Small intestine (tissue), 7 donors: ENCODE measurements around the gene CAMK2N1. TPM values are rescaled to one million over a fixed set of nuclear protein-coding genes. Genes with fewer than 3 reads are reported as not detected.
A peak's percentile ranks its signal among the peaks of the same experiment; 100 is the strongest.

Source experiments
- DNase-seq, 2 donors: peaks; one replicate each; pipeline versions ENCODE4 v3.0.0 to v3.0.0-alpha.2; 2013
- FAIRE-seq: peaks from 2 replicates; lab custom pipeline; 2012; peaks lifted over from hg19 to GRCh38; lab: Jason Lieb, UNC
- H3K27ac ChIP-seq, 3 donors: one replicate each; pipeline ENCODE4 v1.5.1; 2013; ENCODE audit warnings: low read length in 2 of 3, mild to moderate bottlenecking in 2 of 3, control low read depth in 1 of 3, inconsistent platforms in 1 of 3, low read depth in 1 of 3, moderate library complexity in 1 of 3
- H3K27me3 ChIP-seq, 3 donors: one replicate each; pipeline ENCODE4 v1.6.1; 2013; ENCODE audit warnings: low read length in 3 of 3, inconsistent platforms in 1 of 3; ENCODE audit not compliant: control insufficient read depth in 3 of 3, insufficient read depth in 3 of 3
- H3K36me3 ChIP-seq, 3 donors: one replicate each; pipeline ENCODE4 v1.6.1; 2013; ENCODE audit warnings: low read length in 3 of 3, inconsistent platforms in 1 of 3, low read depth in 1 of 3, mild to moderate bottlenecking in 1 of 3, moderate library complexity in 1 of 3; ENCODE audit not compliant: control insufficient read depth in 3 of 3, insufficient read depth in 2 of 3
- H3K4me1 ChIP-seq, 3 donors: one replicate each; pipeline ENCODE4 v1.6.1; 2013; ENCODE audit warnings: low read length in 2 of 3, inconsistent platforms in 1 of 3, low read depth in 1 of 3, mild to moderate bottlenecking in 1 of 3, moderate library complexity in 1 of 3; ENCODE audit not compliant: control insufficient read depth in 3 of 3, insufficient read depth in 2 of 3
- H3K4me3 ChIP-seq, 3 donors: one replicate each; pipeline ENCODE4 v1.5.1; 2013; ENCODE audit warnings: low read length in 3 of 3, control low read depth in 1 of 3, inconsistent platforms in 1 of 3, low read depth in 1 of 3, mild to moderate bottlenecking in 1 of 3, moderate library complexity in 1 of 3
- H3K9me3 ChIP-seq, 2 donors: one replicate each; pipeline ENCODE4 v1.6.1; 2013; ENCODE audit warnings: low read depth in 1 of 2, low read length in 1 of 2; ENCODE audit not compliant: control insufficient read depth in 2 of 2, insufficient read depth in 1 of 2
- WGBS, 3 donors: extraction: QIAGEN DNeasy Blood & Tissue Kit; methylation state at CpG; one replicate each; pipeline ENCODE4 v1.1.7; 2013; 5-methylcytosine and 5-hydroxymethylcytosine counted together
- polyA plus RNA-seq, 4 donors: library from polyadenylated mRNA; stranded (reverse) in 3 of 4; unstranded in 1 of 4; fragments of 200-250 nt in 3 of 4; fragments of 120-200 nt in 1 of 4; gene quantifications; one replicate each; pipeline versions ENCODE4 v1.2.1 to v1.2.3, GENCODE V29; 2013
- donor health status: healthy with polysubstance abuse.
- donor health status: control.
- donor health status: control.
- donor health status: Bipolar disorder and iron deficiency.
- donor health status: healthy.

The CAMK2N1 gene
- polyA plus RNA-seq, 4 donors = 27.0 to 260 (median 123) TPM

DNA sequence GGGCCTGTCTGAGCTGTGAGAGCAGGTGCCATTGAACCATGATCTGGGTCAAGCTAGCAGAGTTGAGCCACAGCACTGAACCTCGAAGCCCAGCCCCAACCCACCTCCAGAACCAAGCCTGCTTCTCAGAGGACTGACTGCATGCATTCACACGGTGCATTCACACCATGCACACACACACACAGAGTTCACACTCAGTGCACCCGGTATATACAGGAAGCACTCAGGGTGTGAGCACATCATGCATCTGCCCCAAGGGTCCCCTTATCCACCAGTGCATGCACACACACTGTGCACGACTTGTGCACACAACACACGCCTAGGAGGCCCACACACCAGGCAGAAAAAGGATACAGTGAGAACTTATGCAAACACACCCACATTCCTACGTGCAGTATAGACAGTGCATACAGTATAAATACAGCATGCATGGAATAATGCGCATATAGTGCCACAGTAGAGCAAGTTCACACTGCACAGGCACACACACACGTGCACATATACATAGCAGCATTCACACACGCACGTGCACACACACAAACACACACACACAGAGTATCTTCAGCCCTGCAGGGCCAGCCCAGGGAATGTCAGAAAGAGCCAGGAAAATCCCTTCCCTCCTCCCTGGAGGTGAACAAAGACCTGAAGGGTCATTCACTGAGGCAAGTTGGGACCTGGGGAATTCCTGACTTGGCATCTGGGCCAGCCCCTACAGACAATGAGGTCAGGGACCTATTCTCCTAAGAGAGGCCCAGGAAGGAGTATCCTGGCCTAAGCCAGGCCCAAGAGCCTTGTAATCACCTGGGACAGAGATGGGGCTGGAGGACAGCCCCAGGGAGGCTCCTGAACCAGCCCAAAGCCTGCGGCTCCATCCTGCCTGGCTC is 42.1 kb downstream of the CAMK2N1 start:
- no peak overlapping the region for H3K27ac ChIP-seq
- H3K9me3 ChIP-seq = no peaks in the 10 kb centered on the region
- peaks cover 0 to 9% (median 0%) of the 10 kb centered on the region in 3 donors for H3K27me3 ChIP-seq
- H3K4me1 ChIP-seq = peaks cover 0 to 12% (median 0%) of the 10 kb centered on the region in 3 donors
- no peak overlapping the region for H3K4me3 ChIP-seq
- no peaks in the 10 kb centered on the region for H3K36me3 ChIP-seq
- 79 to 84% (median 83%) methylated on average over 11 of the region's 11 CpGs for WGBS, 3 donors
- FAIRE-seq (no peak), DNase-seq (no peak)

DNA sequence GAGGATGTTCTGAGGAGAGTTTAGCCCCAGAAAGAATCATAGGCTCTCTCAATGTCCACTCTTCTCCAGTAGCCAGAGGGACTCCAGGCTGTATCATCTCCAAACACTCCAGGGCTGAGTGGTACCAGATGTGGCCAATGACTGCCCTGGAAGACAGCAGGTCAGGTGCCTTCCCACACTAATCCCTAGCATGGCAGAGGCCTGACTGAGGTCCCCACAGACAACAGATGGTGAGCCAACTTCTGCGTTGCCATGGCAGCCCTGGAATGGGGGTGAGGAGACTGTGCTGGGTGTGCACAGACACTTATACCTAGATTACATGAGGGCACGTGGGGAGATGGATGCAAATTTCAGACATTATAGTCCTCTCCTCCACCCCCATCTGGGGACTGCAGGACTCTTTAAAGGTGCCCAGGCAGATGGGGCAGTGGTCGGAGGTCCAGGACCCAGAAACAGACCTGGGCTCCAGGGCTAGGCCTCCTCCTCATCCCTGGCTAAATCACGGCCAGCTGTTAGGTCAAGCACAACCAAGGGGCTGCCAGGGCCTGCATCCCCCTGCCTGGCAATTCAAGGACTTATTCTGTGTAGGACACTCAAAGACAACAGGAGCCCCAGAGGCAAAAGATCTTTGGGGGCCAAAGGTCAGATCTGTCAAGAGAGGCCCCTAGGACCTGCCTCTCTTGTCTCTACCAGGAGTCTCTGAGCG is 42.9 kb downstream of the CAMK2N1 start:
- 82 to 87% (median 84%) methylated on average over 5 of the region's 5 CpGs for WGBS, 3 donors
- Histone ChIP-seq H3K9me3 (no peaks in the 10 kb centered on the region), H3K4me1 (peaks cover 0 to 12% (median 0%) of the 10 kb centered on the region in 3 donors), H3K4me3 (no peak overlapping the region), H3K36me3 (no peaks in the 10 kb centered on the region), H3K27ac (no peak overlapping the region), H3K27me3 (peaks cover 0 to 3% (median 0%) of the 10 kb centered on the region in 3 donors)
- FAIRE-seq (no peak), DNase-seq (no peak)

DNA sequence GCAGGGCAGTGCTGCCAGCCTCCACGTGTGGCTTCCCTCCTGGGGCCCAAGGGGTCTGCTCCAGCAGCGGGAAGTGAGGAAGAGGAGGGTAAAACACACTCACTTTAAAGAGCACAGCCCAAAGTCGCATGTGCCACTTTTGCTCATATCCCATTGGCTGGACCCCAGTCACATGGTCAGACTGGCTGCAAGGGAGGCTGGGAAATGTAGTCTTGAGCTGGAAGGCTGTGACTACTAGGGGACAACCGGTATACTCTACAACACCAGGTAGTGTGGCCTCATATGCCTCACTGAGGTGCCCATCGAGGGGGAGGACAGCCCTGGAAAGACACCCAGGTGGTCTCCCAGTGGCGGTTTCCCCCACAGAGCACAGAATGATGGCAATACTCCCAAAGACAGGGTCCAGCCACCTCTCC is 45.2 kb downstream of the CAMK2N1 start:
- H3K4me1 ChIP-seq = peaks cover 0 to 12% (median 0%) of the 10 kb centered on the region in 3 donors
- peaks cover 0 to 4% (median 4%) of the 10 kb centered on the region in 3 donors for H3K27me3 ChIP-seq
- 29 to 30% (median 29%) methylated on average over 6 of the region's 6 CpGs for WGBS, 3 donors
- H3K9me3 ChIP-seq = no peaks in the 10 kb centered on the region
- DNase-seq (peak; percentile 61 to 67), FAIRE-seq (no peak)
- H3K4me3 ChIP-seq = no peak overlapping the region
- no peaks in the 10 kb centered on the region for H3K36me3 ChIP-seq
- no peak overlapping the region for H3K27ac ChIP-seq

DNA sequence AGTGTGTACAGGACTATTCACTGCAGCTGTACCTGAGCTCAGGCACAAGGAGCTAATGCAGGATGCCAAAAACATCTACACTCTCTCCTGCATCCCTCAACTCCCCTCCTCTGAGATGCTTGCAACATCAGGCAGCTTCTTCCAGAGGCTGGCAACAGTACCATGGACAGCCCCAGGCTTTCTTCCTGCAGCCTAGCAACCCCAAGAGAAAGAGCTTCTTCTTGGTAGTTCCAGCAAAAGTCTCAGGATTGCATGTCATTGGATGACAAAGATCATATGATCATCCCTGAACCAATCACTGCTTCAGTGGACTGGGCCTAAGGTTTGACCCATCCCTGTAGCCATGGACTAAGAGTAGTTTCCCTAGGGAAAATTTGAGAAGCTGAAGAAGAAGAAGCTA is 46.7 kb downstream of the CAMK2N1 start:
- Histone ChIP-seq H3K4me3 (no peak overlapping the region), H3K9me3 (no peaks in the 10 kb centered on the region), H3K27ac (no peak overlapping the region), H3K4me1 (peaks cover 0 to 9% (median 0%) of the 10 kb centered on the region in 3 donors), H3K36me3 (no peaks in the 10 kb centered on the region), H3K27me3 (peaks cover 0 to 12% (median 4%) of the 10 kb centered on the region in 3 donors)
- no peak for FAIRE-seq
- no peak for DNase-seq

DNA sequence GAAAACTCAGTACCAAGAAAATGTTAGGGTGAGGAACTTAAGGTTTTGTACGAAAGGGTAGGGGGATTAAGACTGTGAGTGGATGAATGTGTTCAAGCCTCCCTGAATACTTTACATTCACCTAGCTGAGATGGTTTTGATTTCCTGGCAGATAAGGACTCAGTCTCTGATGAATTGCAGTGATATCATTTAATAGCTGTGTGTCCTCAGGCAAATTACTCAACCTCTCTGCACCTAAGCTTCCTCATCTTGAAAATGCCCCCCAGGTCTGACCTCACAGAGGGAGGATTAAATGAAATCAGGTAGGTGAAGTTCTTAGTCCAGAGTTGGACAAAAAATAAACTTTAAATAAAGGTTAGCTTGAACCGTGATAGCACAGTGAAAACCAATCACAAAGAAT is 48.4 kb downstream of the CAMK2N1 start:
- H3K27me3 ChIP-seq = peaks cover 0 to 12% (median 4%) of the 10 kb centered on the region in 3 donors
- WGBS, 3 donors = 83 to 94% (median 89%) methylated on average over 2 of the region's 2 CpGs
- peaks cover 0 to 3% (median 0%) of the 10 kb centered on the region in 3 donors for H3K4me1 ChIP-seq
- no peak overlapping the region for H3K27ac ChIP-seq
- DNase-seq = no peak
- no peaks in the 10 kb centered on the region for H3K36me3 ChIP-seq
- H3K9me3 ChIP-seq = no peaks in the 10 kb centered on the region
- no peak overlapping the region for H3K4me3 ChIP-seq
- FAIRE-seq = no peak

DNA sequence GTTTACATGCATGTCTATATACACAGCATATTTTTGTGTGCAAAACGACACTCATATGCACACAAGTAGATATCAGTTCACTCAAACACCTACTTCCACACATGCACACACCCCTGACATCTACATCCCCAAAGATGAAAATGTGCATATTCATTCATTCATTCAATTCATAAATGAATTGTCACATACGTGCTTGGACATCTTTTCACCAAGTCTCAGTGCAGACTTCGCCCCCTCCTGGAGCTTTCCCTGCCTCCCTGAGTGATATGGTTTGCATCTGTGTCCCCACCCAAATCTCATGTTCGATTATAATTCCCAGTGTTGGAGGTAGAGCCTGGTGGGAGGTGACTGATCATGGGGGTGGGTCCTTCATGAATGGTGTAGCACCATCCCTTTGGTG is 53.1 kb downstream of the CAMK2N1 start:
- no peak for DNase-seq
- H3K9me3 ChIP-seq = no peaks in the 10 kb centered on the region
- 57 to 75% (median 65%) methylated on average over 4 of the region's 4 CpGs for WGBS, 3 donors
- H3K27me3 ChIP-seq = peaks cover 0 to 18% (median 8%) of the 10 kb centered on the region in 3 donors
- FAIRE-seq = no peak
- no peak overlapping the region for H3K4me3 ChIP-seq
- H3K27ac ChIP-seq = no peak overlapping the region
- no peaks in the 10 kb centered on the region for H3K4me1 ChIP-seq
- H3K36me3 ChIP-seq = no peaks in the 10 kb centered on the region

Other genes with a start within 250 kb of the CAMK2N1 start
- gene VWA5B1, start 195.3 kb downstream of the CAMK2N1 start, polyA plus RNA-seq = 1 to 10 TPM in 1 of 4 donors, under 1 TPM in 1, not detected in 2; 0.01 to 1.5 TPM
- 10 to 100 TPM in 3 of 4 donors, 1 to 10 TPM in 1; 6.9 to 22.8 (median 16.7) TPM for gene MUL1, start 21.9 kb upstream of the CAMK2N1 start, polyA plus RNA-seq
- gene FAM43B, start 66.4 kb upstream of the CAMK2N1 start, polyA plus RNA-seq = under 1 TPM in 3 of 4 donors, not detected in 1; 0.16 to 0.75 (median 0.27) TPM
- 10 to 100 TPM in 1 of 4 donors, 1 to 10 TPM in 2, under 1 TPM in 1; 0.58 to 53.0 (median 4.4) TPM for gene CDA, start 102.9 kb upstream of the CAMK2N1 start, polyA plus RNA-seq
- gene PINK1, start 147.2 kb upstream of the CAMK2N1 start, polyA plus RNA-seq = 100 to 1,000 TPM in 1 of 4 donors, 10 to 100 TPM in 3; 35.1 to 120 (median 60.6) TPM
- 100 to 1,000 TPM in 2 of 4 donors, 10 to 100 TPM in 2; 64.2 to 280 (median 162) TPM for gene DDOST, start 175.2 kb upstream of the CAMK2N1 start, polyA plus RNA-seq
- 1 to 10 TPM; 1.3 to 2.7 (median 2.4) TPM for gene KIF17, start 231.8 kb upstream of the CAMK2N1 start, polyA plus RNA-seq
- gene SH2D5, start 246.5 kb upstream of the CAMK2N1 start, polyA plus RNA-seq = 1 to 10 TPM in 1 of 4 donors, under 1 TPM in 3; 0.07 to 1.1 (median 0.16) TPM